Measurements from ENCODE around the gene CAPN2. TPM values are rescaled to one million over a fixed set of nuclear protein-coding genes. Genes with fewer than 3 reads are reported as not detected.
"Not testable (repeated sequence)": the region's sequence is repeated elsewhere in the genome, so short reads cannot be mapped to it uniquely, and the experiment has no call there.

The CAPN2 gene
- total and polyA plus RNA-seq, 7 experiments from 2014 or later = 57.6 to 195 (median 99.5) TPM

- Histone ChIP-seq H3K4me3 (ENCODE audit: low read length) (no peak overlapping the region), H3K36me3 (ENCODE audit: control insufficient read depth in 2 of 3, insufficient read depth in 3 of 3, low read length in 3 of 3) (peaks cover 2 to 27% (median 4%) of the 10 kb centered on the region in 3 experiments), H3K27ac (ENCODE audit: low read depth, low read length) (no peak overlapping the region), H3K4me1 (ENCODE audit: control insufficient read depth in 2 of 2, insufficient read depth in 2 of 2, low read length in 2 of 2) (peaks cover 0 to 22% of the 10 kb centered on the region in 2 donors), H3K9me3 (ENCODE audit: control insufficient read depth in 2 of 3, low read length in 3 of 3) (no peaks in the 10 kb centered on the region), H3K27me3 (ENCODE audit: control insufficient read depth in 2 of 2, insufficient read depth in 2 of 2, low read length in 2 of 2) (no peaks in the 10 kb centered on the region)
- peaks cover 22 to 54% (median 41%) of the 10 kb centered on the region in 7 donors for H3K4me1 Mint-ChIP-seq
- H3K9me3 Mint-ChIP-seq = no peaks in the 10 kb centered on the region
- peak overlapping the region in 6 of 9 donors; percentile 25 to 81 (median 56) for H3K27ac Mint-ChIP-seq
- intact Hi-C loops (cut with micrococcal nuclease) = no loop called here
- H3K27me3 Mint-ChIP-seq = no peaks in the 10 kb centered on the region
- POLR2A ChIA-PET = no interaction called here
- ATAC-seq (no peak), DNase-seq (no peak)
- H3K36me3 Mint-ChIP-seq = peaks cover 15 to 39% (median 29%) of the 10 kb centered on the region in 5 donors
- H3K4me3 Mint-ChIP-seq = no peak overlapping the region
- CTCF ChIA-PET = no interaction called here
Measured at GRCh38 chr1:223815865-223816264, 103.5 kb downstream of the CAPN2 start.

- CTCF ChIA-PET; H3K4me3 ChIP-seq (ENCODE audit: low read length); H3K27me3 ChIP-seq (ENCODE audit: control insufficient read depth in 2 of 2, insufficient read depth in 2 of 2, low read length in 2 of 2); H3K9me3 Mint-ChIP-seq; H3K27ac Mint-ChIP-seq; H3K27me3 Mint-ChIP-seq; intact Hi-C loops (cut with micrococcal nuclease); ATAC-seq; H3K27ac ChIP-seq (ENCODE audit: low read depth, low read length); H3K9me3 ChIP-seq (ENCODE audit: control insufficient read depth in 2 of 3, low read length in 3 of 3); DNase-seq; H3K4me3 Mint-ChIP-seq: not testable (repeated sequence)
- POLR2A ChIA-PET = interaction anchor here (1.1 kb wide), 1 partner anchor 23 kb away, joined by 4 read pairs; no protein-coding TSS in a partner anchor
- H3K4me1 Mint-ChIP-seq = peaks cover 19 to 58% (median 39%) of the 10 kb centered on the region in 7 donors
- H3K4me1 ChIP-seq (ENCODE audit: control insufficient read depth in 2 of 2, insufficient read depth in 2 of 2, low read length in 2 of 2) = peaks cover 0 to 18% of the 10 kb centered on the region in 2 donors
- peaks cover 15 to 46% (median 32%) of the 10 kb centered on the region in 5 donors for H3K36me3 Mint-ChIP-seq
- peaks cover 4 to 33% (median 7%) of the 10 kb centered on the region in 3 experiments for H3K36me3 ChIP-seq (ENCODE audit: control insufficient read depth in 2 of 3, insufficient read depth in 3 of 3, low read length in 3 of 3)
Measured at GRCh38 chr1:223817265-223817664, 104.9 kb downstream of the CAPN2 start.

GRCh38 chr1:223819730-223820514 is 107.6 kb downstream of the CAPN2 start:
- CTCF ChIA-PET = interaction anchor here (0.7 to 1.5 kb wide), 3 partner anchors 8 to 110 kb away, joined by 3 to 7 read pairs (median 5); no protein-coding TSS in a partner anchor
- H3K4me3 Mint-ChIP-seq = no peak overlapping the region
- ATAC-seq (no peak), DNase-seq (no peak)
- no peaks in the 10 kb centered on the region for H3K27me3 ChIP-seq (ENCODE audit: control insufficient read depth in 2 of 2, insufficient read depth in 2 of 2, low read length in 2 of 2)
- H3K4me1 Mint-ChIP-seq = peaks cover 14 to 65% (median 40%) of the 10 kb centered on the region in 7 donors
- no peaks in the 10 kb centered on the region for H3K9me3 Mint-ChIP-seq
- H3K36me3 ChIP-seq (ENCODE audit: control insufficient read depth in 2 of 3, insufficient read depth in 3 of 3, low read length in 3 of 3) = peaks cover 0 to 18% (median 7%) of the 10 kb centered on the region in 3 experiments
- no peak overlapping the region for H3K4me3 ChIP-seq (ENCODE audit: low read length)
- H3K27me3 Mint-ChIP-seq = no peaks in the 10 kb centered on the region
- intact Hi-C loops (cut with micrococcal nuclease) = no loop called here
- peaks cover 0 to under 1% of the 10 kb centered on the region in 2 donors for H3K4me1 ChIP-seq (ENCODE audit: control insufficient read depth in 2 of 2, insufficient read depth in 2 of 2, low read length in 2 of 2)
- POLR2A ChIA-PET = interaction anchor here (0.6 to 1.7 kb wide), 3 partner anchors 13 to 513 kb away, joined by 3 to 5 read pairs (median 3); partner anchors contain the start of gene TP53BP2
- H3K9me3 ChIP-seq (ENCODE audit: control insufficient read depth in 2 of 3, low read length in 3 of 3) = no peaks in the 10 kb centered on the region
- peak overlapping the region in 6 of 9 donors; percentile 6 to 54 (median 25) for H3K27ac Mint-ChIP-seq
- H3K36me3 Mint-ChIP-seq = peaks cover 5 to 31% (median 19%) of the 10 kb centered on the region in 5 donors
- no peak overlapping the region for H3K27ac ChIP-seq (ENCODE audit: low read depth, low read length)

GRCh38 chr1:223820515-223820858 is 108.1 kb downstream of the CAPN2 start:
- peaks cover 16 to 65% (median 40%) of the 10 kb centered on the region in 7 donors for H3K4me1 Mint-ChIP-seq
- Histone ChIP-seq H3K27ac (ENCODE audit: low read depth, low read length) (no peak overlapping the region), H3K9me3 (ENCODE audit: control insufficient read depth in 2 of 3, low read length in 3 of 3) (no peaks in the 10 kb centered on the region), H3K4me3 (ENCODE audit: low read length) (no peak overlapping the region), H3K27me3 (ENCODE audit: control insufficient read depth in 2 of 2, insufficient read depth in 2 of 2, low read length in 2 of 2) (no peaks in the 10 kb centered on the region), H3K36me3 (ENCODE audit: control insufficient read depth in 2 of 3, insufficient read depth in 3 of 3, low read length in 3 of 3) (peaks cover 0 to 18% (median 7%) of the 10 kb centered on the region in 3 experiments), H3K4me1 (ENCODE audit: control insufficient read depth in 2 of 2, insufficient read depth in 2 of 2, low read length in 2 of 2) (peaks cover 1 to 6% of the 10 kb centered on the region in 2 donors)
- intact Hi-C loops (cut with micrococcal nuclease) = no loop called here
- no peak overlapping the region for H3K4me3 Mint-ChIP-seq
- H3K27me3 Mint-ChIP-seq = no peaks in the 10 kb centered on the region
- ChIA-PET POLR2A (interaction anchor here (0.6 to 1.7 kb wide), 4 partner anchors 10 to 512 kb away, joined by 3 to 5 read pairs (median 3); partner anchors contain the start of gene TP53BP2), CTCF (interaction anchor here (0.7 to 1.5 kb wide), 3 partner anchors 9 to 111 kb away, joined by 3 to 7 read pairs (median 5); no protein-coding TSS in a partner anchor)
- ATAC-seq (no peak), DNase-seq (no peak)
- H3K9me3 Mint-ChIP-seq = no peaks in the 10 kb centered on the region
- H3K36me3 Mint-ChIP-seq = peaks cover 5 to 31% (median 19%) of the 10 kb centered on the region in 5 donors
- H3K27ac Mint-ChIP-seq = peak overlapping the region in 1 of 9 donors; percentile 25

- H3K36me3 Mint-ChIP-seq = peaks cover 5 to 31% (median 19%) of the 10 kb centered on the region in 5 donors
- H3K4me3 ChIP-seq (ENCODE audit: low read length) = no peak overlapping the region
- no peaks in the 10 kb centered on the region for H3K9me3 ChIP-seq (ENCODE audit: control insufficient read depth in 2 of 3, low read length in 3 of 3)
- intact Hi-C loops (cut with micrococcal nuclease) = no loop called here
- no peaks in the 10 kb centered on the region for H3K27me3 ChIP-seq (ENCODE audit: control insufficient read depth in 2 of 2, insufficient read depth in 2 of 2, low read length in 2 of 2)
- peaks cover 18 to 65% (median 40%) of the 10 kb centered on the region in 7 donors for H3K4me1 Mint-ChIP-seq
- CTCF ChIA-PET = interaction anchor here (1.5 kb wide), 1 partner anchor 9 kb away, joined by 7 read pairs; no protein-coding TSS in a partner anchor
- H3K36me3 ChIP-seq (ENCODE audit: control insufficient read depth in 2 of 3, insufficient read depth in 3 of 3, low read length in 3 of 3) = peaks cover 0 to 18% (median 7%) of the 10 kb centered on the region in 3 experiments
- no peak overlapping the region for H3K27ac ChIP-seq (ENCODE audit: low read depth, low read length)
- H3K4me3 Mint-ChIP-seq = no peak overlapping the region
- H3K27me3 Mint-ChIP-seq = no peaks in the 10 kb centered on the region
- no peak for DNase-seq
- no peak for ATAC-seq
- peak overlapping the region in 3 of 9 donors; percentile 1 to 31 (median 4) for H3K27ac Mint-ChIP-seq
- H3K4me1 ChIP-seq (ENCODE audit: control insufficient read depth in 2 of 2, insufficient read depth in 2 of 2, low read length in 2 of 2) = peaks cover 6 to 11% of the 10 kb centered on the region in 2 donors
- no peaks in the 10 kb centered on the region for H3K9me3 Mint-ChIP-seq
- POLR2A ChIA-PET = interaction anchor here (0.9 to 1.7 kb wide), 3 partner anchors 10 to 25 kb away, joined by 3 to 5 read pairs (median 3); partner anchors contain the start of gene TP53BP2
Measured at GRCh38 chr1:223820971-223821370, 108.6 kb downstream of the CAPN2 start.

- ATAC-seq = no peak
- Mint-ChIP-seq H3K4me3 (peak overlapping the region in 1 of 10 donors; percentile 20), H3K9me3 (no peaks in the 10 kb centered on the region), H3K27me3 (no peaks in the 10 kb centered on the region), H3K4me1 (peaks cover 28 to 84% (median 60%) of the 10 kb centered on the region in 7 donors), H3K27ac (peak overlapping the region in 1 of 9 donors; percentile 57), H3K36me3 (peaks cover 5 to 31% (median 17%) of the 10 kb centered on the region in 5 donors)
- peaks cover 0 to 18% (median 7%) of the 10 kb centered on the region in 3 experiments for H3K36me3 ChIP-seq (ENCODE audit: control insufficient read depth in 2 of 3, insufficient read depth in 3 of 3, low read length in 3 of 3)
- DNase-seq = no peak
- H3K9me3 ChIP-seq (ENCODE audit: control insufficient read depth in 2 of 3, low read length in 3 of 3) = no peaks in the 10 kb centered on the region
- no peak overlapping the region for H3K27ac ChIP-seq (ENCODE audit: low read depth, low read length)
- no peak overlapping the region for H3K4me3 ChIP-seq (ENCODE audit: low read length)
- ChIA-PET POLR2A (interaction anchor here (0.5 to 4.5 kb wide), 2 partner anchors 21 to 1598 kb away, joined by 3 to 24 read pairs; partner anchors contain the start of gene TP53BP2), CTCF (interaction anchor here (1.0 to 3.0 kb wide), 3 partner anchors 9 to 22 kb away, joined by 3 to 8 read pairs (median 4); no protein-coding TSS in a partner anchor)
- intact Hi-C loops (cut with micrococcal nuclease) = loop anchor here in 1 of 2 donors (1.0 kb wide), 1 partner anchor 10 kb away; no protein-coding TSS in a partner anchor
- H3K27me3 ChIP-seq (ENCODE audit: control insufficient read depth in 2 of 2, insufficient read depth in 2 of 2, low read length in 2 of 2) = no peaks in the 10 kb centered on the region
- peaks cover 11 to 21% of the 10 kb centered on the region in 2 donors for H3K4me1 ChIP-seq (ENCODE audit: control insufficient read depth in 2 of 2, insufficient read depth in 2 of 2, low read length in 2 of 2)
Measured at GRCh38 chr1:223824287-223824686, 111.9 kb downstream of the CAPN2 start.
